GM19463 (cell line): Measurements from ENCODE around the gene APOLD1.
"Not testable (repeated sequence)": the region's sequence is repeated elsewhere in the genome, so short reads cannot be mapped to it uniquely, and the experiment has no call there.

Experiments
- ATAC-seq: cut with Tn5 transposase; IDR thresholded peaks from one replicate; pipeline ENCODE4 v1.9.1; 2021; ENCODE audit warnings: mild to moderate bottlenecking, moderate library complexity; ENCODE audit not compliant: unreplicated experiment

APOLD1 gene

GRCh38 chr12:12784911-12785814, at the start of gene APOLD1:
TSS of gene APOLD1 (plus strand) at chr12:12785659. CDS start at chr12:12785692, 33 bp downstream.
- no peak for ATAC-seq

- peak; percentile 62 for ATAC-seq
These were observed 48.4 kb upstream of the APOLD1 start for GRCh38 chr12:12736759-12737676.

GRCh38 chr12:12738152-12738551, 47.3 kb upstream of the APOLD1 start:
- not testable (repeated sequence) for ATAC-seq

- no peak for ATAC-seq
These were observed 43.8 kb upstream of the APOLD1 start for GRCh38 chr12:12741660-12742059.

- ATAC-seq, result no peak
These were observed 40.7 kb upstream of the APOLD1 start for GRCh38 chr12:12744546-12745305.

- ATAC-seq, result no peak
These were observed 39.8 kb upstream of the APOLD1 start for GRCh38 chr12:12745576-12746211.

- no peak for ATAC-seq
These were observed 38.2 kb upstream of the APOLD1 start for GRCh38 chr12:12747278-12747677.

GRCh38 chr12:12748044-12748443, 37.4 kb upstream of the APOLD1 start:
- ATAC-seq, result no peak

GRCh38 chr12:12749433-12749832, 36.0 kb upstream of the APOLD1 start:
- no peak for ATAC-seq

GRCh38 chr12:12755923-12756322, 29.5 kb upstream of the APOLD1 start:
- ATAC-seq, result no peak

GRCh38 chr12:12757121-12757520, 28.3 kb upstream of the APOLD1 start:
- ATAC-seq, result no peak

GRCh38 chr12:12759234-12759915, 26.1 kb upstream of the APOLD1 start:
- no peak for ATAC-seq

- no peak for ATAC-seq
These were observed 20.6 kb upstream of the APOLD1 start for GRCh38 chr12:12764824-12765223.

GRCh38 chr12:12770262-12770661, 15.2 kb upstream of the APOLD1 start:
- ATAC-seq, result no peak

GRCh38 chr12:12774791-12775190, 10.7 kb upstream of the APOLD1 start:
- ATAC-seq, result no peak

GRCh38 chr12:12776261-12776660, 9.2 kb upstream of the APOLD1 start:
- ATAC-seq, result no peak

- ATAC-seq, result no peak
These were observed 8.4 kb upstream of the APOLD1 start for GRCh38 chr12:12777092-12777491.

- ATAC-seq, result no peak
These were observed 6.5 kb upstream of the APOLD1 start for GRCh38 chr12:12779007-12779406.

GRCh38 chr12:12779529-12779928, 5.9 kb upstream of the APOLD1 start:
- no peak for ATAC-seq

- no peak for ATAC-seq
These were observed 1.3 kb upstream of the APOLD1 start for GRCh38 chr12:12784116-12784515.
